ENCODE measurements around the gene B4GALNT3.

DNA sequence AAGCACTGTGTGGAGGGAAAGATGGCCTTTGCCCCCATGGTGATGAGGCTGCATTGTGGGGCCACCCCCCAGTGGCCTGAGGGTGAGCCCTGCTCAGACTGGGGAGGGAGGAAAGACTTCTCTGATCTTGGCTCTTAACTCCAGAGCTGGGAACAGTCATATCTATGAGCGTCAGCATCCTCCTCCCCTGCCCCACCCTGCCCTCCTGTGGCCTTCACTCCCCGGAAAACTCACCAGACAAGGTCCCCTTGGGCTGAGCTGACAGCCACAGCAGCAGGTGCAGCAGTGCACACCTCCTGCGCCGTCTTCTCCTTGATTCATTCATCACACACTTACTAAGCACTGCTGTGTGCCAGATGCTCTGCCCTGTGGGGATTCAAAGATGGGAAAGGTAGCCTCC is 98.8 kb downstream of the B4GALNT3 start:
- TF ChIP-seq POLR2A (IDR thresholded peaks at IDR 0.05) (no peak), CTCF (IDR thresholded peaks at IDR 0.05) (no peak), EP300 (IDR thresholded peaks at IDR 0.05) (no peak)

All from tibial nerve (tissue), 4 donors.